IMR-90 (cell line): ENCODE results near the gene LRRC41. TPM values are rescaled to one million over a fixed set of nuclear protein-coding genes. Genes with fewer than 3 reads are reported as not detected.

Experiments used
- ATAC-seq: fragments of 200-7000 bp; cut with Tn5 transposase; 2 replicates; pipeline ENCODE4 v1.9.1; 2020; ENCODE audit warnings: low read depth, mild to moderate bottlenecking, moderate library complexity
- BruUV-seq: library from RNA; stranded (reverse); fragments of 400-500 nt; replicated peaks from 2 replicates; lab custom pipeline; 2021; lab: Mats Ljungman, UMichigan
- CTCF ChIA-PET: fragments of 300-600 bp; formaldehyde crosslinking; extraction: SDS; loops from one replicate; lab custom pipeline; 2021; ENCODE audit warnings: antibody characterized with exemption; lab: Yijun Ruan, JAX
- POLR2A ChIA-PET: fragments of 300-600 bp; sonication (Branson Sonifier 250); formaldehyde crosslinking; loops from one replicate; lab custom pipeline; 2022; ENCODE audit warnings: antibody characterized with exemption; ENCODE audit not compliant: unreplicated experiment; lab: Charles Lee
- DNase-seq: peaks from one replicate; pipeline ENCODE4 v3.0.0; 2013
- H2AFZ ChIP-seq: replicated peaks from 2 replicates; pipeline ENCODE3; 2013; ENCODE audit warnings: low read length, mild to moderate bottlenecking; ENCODE audit not compliant: poor library complexity
- H2AK5ac ChIP-seq: 2 replicates; pipeline ENCODE4 v1.6.1; 2013; ENCODE audit warnings: low read depth, low read length, inconsistent platforms
- H2AK9ac ChIP-seq: replicated peaks from 2 replicates; pipeline ENCODE3; 2013; ENCODE audit warnings: mild to moderate bottlenecking, low read depth, low read length, moderate library complexity; ENCODE audit not compliant: poor library complexity
- H2BK120ac ChIP-seq: 2 replicates; pipeline ENCODE4 v1.6.1; 2013; ENCODE audit warnings: low read depth, low read length, inconsistent platforms
- H2BK15ac ChIP-seq: 3 replicates; pipeline ENCODE4 v1.6.1; 2013; ENCODE audit warnings: low read depth, low read length, inconsistent platforms
- H2BK20ac ChIP-seq: 2 replicates; pipeline ENCODE4 v1.6.1; 2013; ENCODE audit warnings: low read depth, mild to moderate bottlenecking, inconsistent platforms, low read length, moderate library complexity
- H2BK5ac ChIP-seq: 2 replicates; pipeline ENCODE4 v1.6.1; 2013; ENCODE audit warnings: mild to moderate bottlenecking, low read depth, low read length, inconsistent platforms; ENCODE audit not compliant: poor library complexity, severe bottlenecking
- H3K14ac ChIP-seq: replicated peaks from 2 replicates; pipeline ENCODE4 v1.6.1; 2013; ENCODE audit warnings: low read depth, low read length, inconsistent platforms
- H3K18ac ChIP-seq: 2 replicates; pipeline ENCODE4 v1.6.1; 2013; ENCODE audit warnings: low read depth, low read length, control low read depth
- H3K23ac ChIP-seq: 2 replicates; pipeline ENCODE4 v1.6.1; 2013; ENCODE audit warnings: low read depth, low read length, inconsistent platforms
- H3K27ac ChIP-seq: 2 replicates; pipeline ENCODE4 v1.5.1; 2013; ENCODE audit warnings: mild to moderate bottlenecking, control low read depth, low read length; ENCODE audit not compliant: insufficient read depth
- H3K27me3 ChIP-seq: 2 replicates; pipeline ENCODE4 v1.6.1; 2013; ENCODE audit warnings: low read length; ENCODE audit not compliant: control insufficient read depth, insufficient read depth
- H3K36me3 ChIP-seq: 2 replicates; pipeline ENCODE4 v1.6.1; 2013; ENCODE audit warnings: low read length, mixed read lengths; ENCODE audit not compliant: control insufficient read depth, insufficient read depth
- H3K4ac ChIP-seq: 2 replicates; pipeline ENCODE4 v1.6.1; 2013; ENCODE audit warnings: low read depth, low read length, inconsistent platforms
- H3K4me1 ChIP-seq: 2 replicates; pipeline ENCODE4 v1.6.1; 2013; ENCODE audit warnings: low read length, mixed read lengths; ENCODE audit not compliant: control insufficient read depth, insufficient read depth
- H3K4me2 ChIP-seq: 2 replicates; pipeline ENCODE4 v1.6.1; 2013; ENCODE audit warnings: low read depth, mild to moderate bottlenecking, control low read depth, low read length, moderate library complexity
- H3K4me3 ChIP-seq: 2 replicates; pipeline ENCODE4 v1.5.1; 2013; ENCODE audit warnings: low read depth, mild to moderate bottlenecking, control low read depth, low read length, moderate library complexity; ENCODE audit not compliant: insufficient read depth
- H3K56ac ChIP-seq: 2 replicates; pipeline ENCODE4 v1.6.1; 2013; ENCODE audit warnings: low read length, inconsistent platforms; ENCODE audit not compliant: insufficient read depth; ENCODE audit errors: extremely low read depth
- H3K79me1 ChIP-seq, 2 experiments: 2 replicates each; pipeline ENCODE4 v1.6.1; 2013; ENCODE audit warnings: low read length in 2 of 2, inconsistent platforms in 1 of 2, low read depth in 1 of 2
- H3K9ac ChIP-seq: 2 replicates; pipeline ENCODE4 v1.6.1; 2013; ENCODE audit warnings: low read depth, low read length, control low read depth
- H3K9me1 ChIP-seq: 2 replicates; pipeline ENCODE4 v1.6.1; 2013; ENCODE audit warnings: low read length, inconsistent platforms; ENCODE audit not compliant: insufficient read depth
- H3K9me3 ChIP-seq: 2 replicates; pipeline ENCODE4 v1.6.1; 2013; ENCODE audit warnings: low read length; ENCODE audit not compliant: control insufficient read depth, insufficient read depth
- H4K20me1 ChIP-seq: 2 replicates; pipeline ENCODE4 v1.6.1; 2013; ENCODE audit warnings: low read length, inconsistent platforms; ENCODE audit not compliant: insufficient read depth
- H4K5ac ChIP-seq: 2 replicates; pipeline ENCODE4 v1.6.1; 2013; ENCODE audit warnings: mild to moderate bottlenecking, low read depth, low read length, control low read depth
- H4K8ac ChIP-seq, 2 experiments: 2 replicates each; pipeline ENCODE4 v1.6.1; 2013; ENCODE audit warnings: low read depth in 2 of 2, low read length in 2 of 2, control low read depth in 1 of 2, inconsistent platforms in 1 of 2
- H4K91ac ChIP-seq: 2 replicates; pipeline ENCODE4 v1.6.1; 2013; ENCODE audit warnings: low read depth, low read length, inconsistent platforms; ENCODE audit not compliant: insufficient read depth
- BHLHE40 ChIP-seq: fragments of 150-350 bp; IDR thresholded peaks from 2 replicates; pipeline ENCODE4 v1.6.1; 2016; ENCODE audit warnings: mild to moderate bottlenecking, low read depth, low read length
- CEBPB ChIP-seq: IDR thresholded peaks from 2 replicates; pipeline ENCODE4 v1.6.1; 2012; ENCODE audit warnings: low read depth, low read length, improper control_type of control experiment
- CHD1 ChIP-seq: IDR thresholded peaks from 2 replicates; pipeline ENCODE4 v1.6.1; 2012; ENCODE audit warnings: low read depth, low read length, improper control_type of control experiment
- FOS ChIP-seq: fragments of 150-350 bp; IDR thresholded peaks from 2 replicates; pipeline ENCODE4 v1.6.1; 2016; ENCODE audit warnings: low read depth, low read length
- MAZ ChIP-seq: IDR thresholded peaks from 2 replicates; pipeline ENCODE4 v1.6.1; 2012; ENCODE audit warnings: low read depth, mild to moderate bottlenecking, low read length, improper control_type of control experiment, moderate library complexity, borderline replicate concordance
- NFE2L2 ChIP-seq: fragments of 150-350 bp; IDR thresholded peaks from 2 replicates; pipeline ENCODE4 v1.6.1; 2016; ENCODE audit warnings: low read depth, mild to moderate bottlenecking, low read length
- POLR2A ChIP-seq: IDR thresholded peaks from 2 replicates; pipeline ENCODE4 v1.6.1; 2012; ENCODE audit warnings: mild to moderate bottlenecking, low read depth, low read length
- RFX5 ChIP-seq: IDR thresholded peaks from 2 replicates; pipeline ENCODE4 v1.8.0; 2012; ENCODE audit warnings: low read depth, mild to moderate bottlenecking, low read length, moderate library complexity
- SMC3 ChIP-seq: fragments of 150-350 bp; IDR thresholded peaks from 2 replicates; pipeline ENCODE4 v1.6.1; 2016; ENCODE audit warnings: low read depth, mild to moderate bottlenecking, antibody characterized with exemption, low read length, moderate library complexity
- WGBS, 2 experiments: methylation state at CpG; one replicate each; pipeline versions ENCODE4 v1.1.5 to v1.1.7; 2013; ENCODE audit warnings: missing lambda C conversion rate in 2 of 2; ENCODE audit not compliant: insufficient read length in 1 of 2; ENCODE audit errors: extremely low coverage in 2 of 2; 5-methylcytosine and 5-hydroxymethylcytosine counted together
- dilution Hi-C: fragments of 300-500 bp; cut with HindIII; formaldehyde crosslinking; loops from one replicate; pipeline ENCODE4 v1.14.3; 2018; ENCODE audit warnings: low sequenced_read_pairs; ENCODE audit not compliant: unreplicated experiment
- in situ Hi-C: fragments of 300-500 bp; cut with MboI; formaldehyde crosslinking; loops from 3 replicates; pipeline ENCODE4 v1.14.3; 2019; ENCODE audit warnings: low sequenced_read_pairs, inconsistent platforms, mixed read lengths
- intact Hi-C: fragments of 100-400 bp; cut with micrococcal nuclease; formaldehyde crosslinking; loops from 2 replicates; pipeline ENCODE4 v1.10.0; 2022
- polyA plus RNA-seq, 3 experiments: library from polyadenylated mRNA; depleted of rRNA; stranded (reverse); fragments of >200 nt; gene quantifications; 2 replicates each; pipeline ENCODE4 v1.2.3, GENCODE V29; 2012; ENCODE audit warnings: low replicate concordance in 1 of 3
- total RNA-seq: library from RNA; depleted of rRNA; stranded (reverse); fragments of >200 nt; gene quantifications from 2 replicates; pipeline ENCODE4 v1.2.3, GENCODE V29; 2012

LRRC41 gene
- total and polyA plus RNA-seq, 2 of the 4 experiments (the other 2 are of a cell fraction) = 67.6 to 83.2 TPM

DNA sequence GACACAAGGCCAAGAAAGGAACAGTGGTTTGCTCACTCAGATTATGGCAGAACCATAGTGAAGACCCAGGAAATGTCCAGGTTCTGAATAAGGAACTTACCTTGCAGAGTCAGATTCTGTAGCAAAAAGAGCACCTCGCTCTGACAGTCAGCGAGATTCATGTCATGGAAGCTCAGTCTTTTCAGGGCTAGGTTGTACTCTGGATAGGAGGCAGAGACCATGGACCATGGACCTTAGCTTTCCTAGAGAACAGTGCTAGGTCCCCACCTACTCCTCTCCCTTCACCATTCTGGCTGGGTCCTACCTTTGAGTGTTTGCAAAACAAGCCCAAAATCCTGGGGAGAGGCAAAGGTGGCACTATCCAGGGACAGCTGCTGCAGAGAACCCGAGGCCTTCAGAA is 23.3 kb downstream of the LRRC41 start:
- Histone ChIP-seq H3K27ac (no peak overlapping the region), H3K14ac (no peak overlapping the region), H3K4me1 (peaks cover 5% of the 10 kb centered on the region), H3K4ac (no peak overlapping the region), H2BK20ac (no peak overlapping the region), H4K91ac (no peak overlapping the region), H2BK5ac (no peak overlapping the region), H3K4me3 (no peak overlapping the region), H3K79me1 (peaks cover 19 to 34% of the 10 kb centered on the region in 2 experiments), H2BK120ac (no peak overlapping the region), H2BK15ac (no peak overlapping the region), H3K27me3 (no peaks in the 10 kb centered on the region), H4K5ac (no peak overlapping the region), H2AK9ac (no peak overlapping the region), H3K9me1 (peaks cover 10% of the 10 kb centered on the region), H4K20me1 (peaks cover 6% of the 10 kb centered on the region), H3K23ac (no peak overlapping the region), H4K8ac (no peak overlapping the region), H3K18ac (no peak overlapping the region), H2AK5ac (no peak overlapping the region), H3K4me2 (no peak overlapping the region), H3K9me3 (no peaks in the 10 kb centered on the region), H2AFZ (no peak overlapping the region), H3K9ac (no peak overlapping the region), H3K56ac (no peak overlapping the region), H3K36me3 (peaks cover 45% of the 10 kb centered on the region)
- in situ Hi-C loops (no loop called here), intact Hi-C loops (no loop called here), dilution Hi-C loops (no loop called here)
- no peak for ATAC-seq
- ChIA-PET POLR2A (no interaction called here), CTCF (no interaction called here)
- TF ChIP-seq NFE2L2 (no peak), BHLHE40 (no peak), FOS (no peak), MAZ (no peak), POLR2A (no peak), CEBPB (no peak), SMC3 (no peak), CHD1 (no peak), RFX5 (no peak)
- no peak for DNase-seq
- WGBS, 2 experiments = 100% methylated on average over 1 of the region's 3 CpGs; no CpG with 5 or more reads in 1 of the 2 experiments
- no TSS peak for BruUV-seq
